ENCODE data around the gene SORCS2.

Gene SORCS2

GRCh38 chr4:7691982-7692381, 499.6 kb downstream of the SORCS2 start:
- no peak for DNase-seq (ENCODE audit: low spot score)

DNA sequence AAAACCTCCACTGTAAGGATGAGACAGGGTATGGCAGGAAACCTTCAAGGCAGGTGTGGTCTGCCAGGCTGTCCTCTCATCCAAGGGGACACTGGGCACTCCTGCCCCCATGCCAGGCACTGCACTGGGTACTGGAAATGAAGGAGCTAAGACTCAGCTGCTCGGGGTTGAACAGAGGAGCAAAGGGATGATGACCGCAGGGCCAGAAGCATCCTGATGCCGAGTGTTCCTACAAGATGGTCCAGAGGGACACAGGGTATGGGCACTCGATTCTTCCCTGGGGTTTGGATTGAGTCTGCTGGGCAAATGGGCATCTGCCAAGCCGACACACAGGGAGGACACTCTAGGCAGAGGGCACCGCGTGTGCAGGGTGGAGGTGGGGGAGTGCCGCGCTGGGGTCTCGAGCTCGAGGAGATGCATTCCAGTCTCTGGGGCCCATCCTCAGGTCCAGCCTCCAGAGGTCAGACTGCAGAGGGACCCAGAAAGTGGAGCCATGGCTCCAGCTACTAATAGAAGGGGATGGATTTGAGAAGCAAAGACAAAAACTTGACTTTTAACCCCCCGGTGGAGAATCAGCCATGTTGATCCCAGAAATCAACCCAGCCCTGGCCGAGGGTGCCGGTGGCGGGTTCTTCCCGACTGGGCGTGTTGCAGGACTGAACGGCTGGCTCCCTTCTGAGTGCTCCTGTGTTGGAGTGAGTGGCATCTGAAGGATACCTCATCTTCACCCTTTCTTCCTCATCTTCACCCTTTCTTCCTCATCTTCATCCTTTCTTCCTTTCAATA, 500.3 kb downstream of the SORCS2 start:
- no peak for DNase-seq (ENCODE audit: low spot score)

- no peak for DNase-seq (ENCODE audit: low spot score)
Observed at GRCh38 chr4:7693237-7693608, 500.9 kb downstream of the SORCS2 start.

- no peak for DNase-seq (ENCODE audit: low spot score)
Observed at GRCh38 chr4:7693711-7694110, 501.4 kb downstream of the SORCS2 start.

DNA sequence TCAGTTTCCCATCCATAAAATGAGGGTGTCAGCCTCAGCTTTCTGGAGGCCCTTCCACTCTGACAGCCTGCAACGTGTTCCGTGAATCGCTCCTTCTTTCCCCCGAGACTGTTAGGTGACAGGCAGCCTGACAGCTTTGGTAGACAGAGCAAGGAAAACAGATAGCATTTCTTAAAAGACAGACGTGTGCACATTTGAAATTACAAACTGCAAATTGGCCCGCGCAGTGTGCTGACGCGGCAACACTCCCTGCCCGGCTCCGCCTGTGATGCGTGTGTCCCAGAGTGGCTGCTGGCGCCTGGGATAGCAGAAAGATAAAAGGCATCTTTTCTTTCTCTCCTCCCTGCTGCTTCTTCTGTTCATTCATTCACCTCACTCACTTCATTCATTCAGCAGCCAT, 502.0 kb downstream of the SORCS2 start:
- DNase-seq (ENCODE audit: low spot score), result no peak

GRCh38 chr4:7697343-7697742, 505.0 kb downstream of the SORCS2 start:
- DNase-seq (ENCODE audit: low spot score), result no peak

GRCh38 chr4:7697821-7698220, 505.5 kb downstream of the SORCS2 start:
- no peak for DNase-seq (ENCODE audit: low spot score)

GRCh38 chr4:7698584-7698983, 506.2 kb downstream of the SORCS2 start:
- no peak for DNase-seq (ENCODE audit: low spot score)

GRCh38 chr4:7699031-7699430, 506.7 kb downstream of the SORCS2 start:
- no peak for DNase-seq (ENCODE audit: low spot score)

DNA sequence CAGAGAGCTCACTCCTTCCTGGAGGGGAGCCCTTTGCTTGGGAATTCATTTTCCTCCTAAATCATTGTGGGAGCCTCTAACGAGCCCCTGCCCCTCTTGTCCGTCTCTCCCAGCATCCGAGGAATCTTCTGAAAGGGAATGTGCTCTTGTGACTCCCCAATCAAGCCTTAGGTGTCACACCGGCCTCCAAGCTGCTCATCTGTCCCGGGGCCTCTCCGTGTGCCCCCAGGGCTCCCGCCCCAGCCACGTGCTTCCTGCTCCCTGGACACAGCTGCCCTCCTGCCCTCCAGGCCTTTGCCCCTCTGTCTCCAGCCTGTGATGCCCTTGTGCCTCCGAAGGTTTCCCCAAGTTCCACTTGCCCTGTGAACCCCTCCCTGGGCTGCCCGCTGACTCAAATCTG, 507.5 kb downstream of the SORCS2 start:
- DNase-seq (ENCODE audit: low spot score), result no peak

- DNase-seq (ENCODE audit: low spot score), result no peak
Observed at GRCh38 chr4:7700665-7701064, 508.3 kb downstream of the SORCS2 start.

DNA sequence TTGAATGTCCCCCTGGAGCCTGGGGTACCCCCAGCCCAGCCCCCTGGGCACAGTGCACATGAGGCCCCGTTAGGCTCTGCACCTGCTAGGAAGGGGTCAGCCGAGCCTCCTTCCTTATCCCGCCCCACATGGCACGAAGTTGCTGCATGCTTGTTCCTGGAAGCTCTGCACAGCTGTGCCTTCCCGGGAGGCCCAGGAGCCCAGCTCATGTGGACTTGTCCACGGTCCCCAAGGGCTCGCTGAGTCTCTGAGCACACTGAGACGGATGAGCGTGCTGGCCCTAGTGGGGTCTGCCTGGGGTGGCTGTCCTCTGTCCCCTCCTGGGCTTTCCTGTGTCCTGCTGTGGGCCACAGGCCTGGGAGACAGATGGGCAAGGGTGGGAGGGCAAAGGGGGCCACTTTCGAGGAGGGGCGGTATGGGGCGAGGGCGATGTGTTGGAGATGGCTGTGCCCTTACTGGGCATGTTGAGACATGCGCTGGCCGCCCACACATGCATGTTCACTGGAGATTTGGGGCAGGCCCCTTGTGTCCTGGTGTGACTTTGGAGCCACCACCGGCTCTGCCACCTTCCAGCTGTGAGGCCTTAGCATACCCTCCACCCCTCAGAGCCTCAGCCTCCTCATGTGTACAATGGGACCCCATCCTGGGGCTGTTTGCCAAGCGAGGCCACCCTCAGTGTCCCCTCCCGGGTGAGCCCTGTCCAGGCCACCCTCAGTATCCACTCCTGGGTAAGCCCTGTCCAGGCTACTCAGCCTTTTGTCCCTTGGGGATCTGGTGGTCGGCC, 509.7 kb downstream of the SORCS2 start:
- no peak for DNase-seq (ENCODE audit: low spot score)

- DNase-seq (ENCODE audit: low spot score), result no peak
Observed at GRCh38 chr4:7703688-7704087, 511.4 kb downstream of the SORCS2 start.

GRCh38 chr4:7704091-7704490, 511.8 kb downstream of the SORCS2 start:
- no peak for DNase-seq (ENCODE audit: low spot score)

- DNase-seq (ENCODE audit: low spot score), result no peak
Observed at GRCh38 chr4:7704625-7705024, 512.3 kb downstream of the SORCS2 start.

GRCh38 chr4:7705062-7705461, 512.7 kb downstream of the SORCS2 start:
- no peak for DNase-seq (ENCODE audit: low spot score)

DNA sequence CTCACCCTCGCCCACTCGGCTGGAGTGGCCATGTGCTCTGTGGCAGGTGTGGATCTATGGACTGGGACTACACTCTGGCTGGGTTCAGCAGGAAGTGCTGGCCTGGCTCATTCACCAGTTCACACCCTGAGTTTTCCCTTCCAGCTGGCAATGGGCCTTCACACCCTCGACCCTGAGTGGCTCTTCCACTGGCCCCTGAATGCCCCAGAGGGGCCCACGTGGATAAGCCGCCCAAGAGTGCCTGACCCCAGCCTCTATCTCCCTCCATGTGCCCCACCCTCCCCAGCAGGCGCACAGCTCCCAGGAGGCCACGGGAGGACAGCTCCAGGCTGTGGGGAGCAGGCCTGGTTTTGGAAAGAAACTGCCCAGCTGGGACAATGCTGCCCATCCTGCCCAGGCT, 513.3 kb downstream of the SORCS2 start:
- DNase-seq (ENCODE audit: low spot score), result no peak

DNA sequence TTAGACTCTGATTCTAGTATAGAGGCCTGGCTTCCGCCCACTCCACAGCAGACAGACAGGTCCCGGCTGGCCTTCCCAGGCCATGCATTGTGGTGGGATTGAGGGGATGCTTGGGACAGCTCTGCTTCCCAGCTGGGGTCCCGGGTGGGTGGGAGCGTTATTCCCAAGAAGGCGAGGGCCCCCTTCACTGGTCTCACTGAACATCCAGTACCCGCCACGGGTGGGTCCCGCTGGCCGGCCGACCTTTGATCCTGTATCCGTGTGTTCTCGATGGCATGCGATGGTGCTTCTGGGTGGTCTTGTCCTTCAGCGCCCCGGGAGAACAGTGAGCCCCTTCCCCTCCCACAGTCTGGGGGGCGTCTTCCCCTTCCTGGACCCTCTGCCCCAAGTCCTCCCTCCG, 515.9 kb downstream of the SORCS2 start:
- no peak for DNase-seq (ENCODE audit: low spot score)

- no peak for DNase-seq (ENCODE audit: low spot score)
Observed at GRCh38 chr4:7708981-7709380, 516.6 kb downstream of the SORCS2 start.

- DNase-seq (ENCODE audit: low spot score), result no peak
Observed at GRCh38 chr4:7709431-7709830, 517.1 kb downstream of the SORCS2 start.

DNA sequence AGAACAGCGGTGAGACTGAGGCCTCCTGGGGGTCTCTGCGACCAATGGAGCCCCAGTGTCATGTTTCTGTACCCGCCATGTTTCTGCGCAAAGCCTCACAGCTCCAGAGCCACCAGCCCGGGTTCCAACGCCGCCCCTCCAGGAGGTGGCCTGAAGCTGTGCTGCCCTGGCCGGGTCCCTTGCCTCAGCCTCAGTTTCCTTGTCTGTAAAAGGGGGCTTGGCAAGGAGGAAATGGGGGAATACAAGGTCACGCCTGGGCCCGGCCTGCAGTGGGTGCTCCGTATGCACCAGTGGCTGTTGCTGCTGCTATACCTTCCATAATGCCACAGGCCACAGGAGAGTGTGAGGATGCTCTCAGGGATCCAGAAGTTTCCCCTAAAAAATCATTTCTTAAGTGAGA, 517.8 kb downstream of the SORCS2 start:
- DNase-seq (ENCODE audit: low spot score), result no peak

DNA sequence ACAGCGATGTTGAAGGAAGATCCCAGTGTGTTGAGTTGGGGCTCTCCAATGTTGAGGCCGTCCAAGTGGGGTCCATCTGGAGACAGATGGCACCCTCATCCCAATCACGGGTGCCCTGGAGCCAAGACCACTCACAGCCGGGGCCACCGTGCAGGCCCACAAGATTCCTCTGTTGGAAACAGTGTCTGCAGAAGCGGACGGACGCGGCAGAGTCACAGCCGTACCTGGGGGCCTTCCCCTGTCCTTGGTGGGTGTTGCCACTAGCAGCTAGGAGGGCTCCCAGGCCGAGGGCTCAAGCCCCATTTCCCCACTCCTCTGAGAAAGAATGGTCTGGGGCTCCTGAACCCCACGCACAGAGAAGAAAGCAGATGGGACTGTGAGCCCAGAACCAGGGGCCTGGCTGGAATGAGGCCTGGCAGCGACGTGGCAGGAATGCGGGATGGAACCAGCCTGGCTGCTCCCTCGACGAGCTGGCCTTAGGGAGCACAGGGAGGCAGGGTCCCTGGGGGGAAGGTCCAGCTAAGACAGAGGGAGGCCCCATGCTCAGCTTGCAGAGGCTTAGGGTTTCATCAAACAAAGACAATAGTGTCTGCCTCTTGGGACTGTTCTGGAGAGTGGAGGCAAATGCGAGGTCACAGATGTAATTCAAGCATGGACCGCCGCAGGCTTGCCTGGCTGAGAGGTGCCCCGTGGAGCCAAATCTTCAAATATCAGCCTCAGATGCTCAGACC, 518.4 kb downstream of the SORCS2 start:
- DNase-seq (ENCODE audit: low spot score), result no peak

All from COLO829 (cell line).